Sigmoid colon (tissue), 4 donors: Measurements from ENCODE around the gene MYPN.

Source experiments
- CTCF ChIP-seq, 4 experiments: fragments of 450-650 bp in 3 of 4; fragments of 200-600 bp in 1 of 4; IDR thresholded peaks; one replicate each; pipeline ENCODE4 v1.5.1; 2016 to 2019; ENCODE audit warnings: antibody characterized with exemption in 4 of 4, mild to moderate bottlenecking in 3 of 4, moderate library complexity in 2 of 4
- EP300 ChIP-seq, 4 donors: sonication (generic); formaldehyde crosslinking; IDR thresholded peaks; one replicate each; pipeline ENCODE4 v1.6.1; 2017; ENCODE audit warnings: antibody characterized with exemption in 4 of 4
- POLR2A ChIP-seq, 2 donors: fragments of 450-650 bp; IDR thresholded peaks; one replicate each; pipeline ENCODE4 v1.6.1; 2016; ENCODE audit warnings: antibody characterized with exemption in 2 of 2, mild to moderate bottlenecking in 2 of 2, moderate library complexity in 2 of 2
- POLR2AphosphoS5 ChIP-seq, 4 donors: sonication (generic); formaldehyde crosslinking; IDR thresholded peaks; one replicate each; pipeline ENCODE4 v1.6.1; 2017; ENCODE audit warnings: antibody characterized with exemption in 4 of 4

GRCh38 chr10:68212721-68213352 lies 103.5 kb downstream of the MYPN start:
- TF ChIP-seq CTCF (IDR thresholded peaks at IDR 0.05), result peak in 3 of 4 experiments; percentile 32 to 51 (median 42)
- TF ChIP-seq EP300 (IDR thresholded peaks at IDR 0.05), result no peak
- no peak for TF ChIP-seq POLR2A (IDR thresholded peaks at IDR 0.05)
- TF ChIP-seq POLR2AphosphoS5 (IDR thresholded peaks at IDR 0.05), result no peak
